ENCODE results near the gene PDGFC. TPM values are rescaled to one million over a fixed set of nuclear protein-coding genes. Genes with fewer than 3 reads are reported as not detected.

PDGFC gene
- total and polyA plus RNA-seq, 2 donors (not counting 3 experiments of a cell fraction or from before 2014, with no cell fraction given): 2.7 to 5.3 TPM

DNA sequence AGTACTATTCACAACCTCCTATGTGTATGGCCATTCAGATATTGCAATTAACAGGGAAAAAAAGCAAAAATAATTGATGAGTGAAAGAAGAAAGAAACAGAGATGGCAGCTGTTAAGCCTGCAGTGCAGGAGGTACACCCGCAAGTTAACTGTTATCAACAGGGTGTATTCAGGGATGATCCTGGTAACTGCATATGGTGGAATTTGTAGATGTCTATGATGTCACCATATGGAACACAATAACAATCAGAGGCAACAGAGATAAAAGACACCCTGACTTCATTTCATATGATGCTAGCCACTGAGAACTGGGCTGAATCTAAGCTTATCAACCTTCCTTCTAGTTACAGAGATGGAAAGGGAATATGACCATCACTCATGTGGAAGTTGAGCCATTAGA lies 96.5 kb downstream of the PDGFC start:
- dilution Hi-C loops (cut with MboI; ENCODE audit: extremely low pct_ligation_motif_present, low sequenced_read_pairs): no loop called here

DNA sequence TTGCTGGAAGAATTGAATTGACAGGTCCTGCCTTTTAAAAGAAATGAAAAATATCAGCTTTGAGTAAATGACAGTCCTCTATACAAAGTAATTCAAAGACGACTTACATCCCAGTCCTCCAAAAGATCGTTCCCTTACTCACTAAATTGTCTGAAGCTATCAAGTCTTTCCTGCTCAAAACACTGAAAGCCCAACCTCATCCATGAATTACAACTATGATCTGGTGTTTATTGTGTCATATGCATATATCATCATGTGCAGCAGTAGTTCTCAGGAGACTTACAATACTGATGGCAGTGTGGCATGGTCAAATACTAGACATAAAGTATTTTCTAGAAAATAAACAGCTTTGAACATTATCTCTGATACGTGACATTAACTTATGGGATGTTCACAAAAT lies 97.8 kb downstream of the PDGFC start:
- no peak overlapping the region for H2AFZ ChIP-seq (ENCODE audit: low read depth, low read length)
- BruUV-seq (replicated peaks): no TSS peak
- no peak overlapping the region for H3K27ac ChIP-seq (ENCODE audit: insufficient read depth, low read depth, low read length)
- H3K79me2 ChIP-seq (ENCODE audit: control insufficient read depth, insufficient read depth, low read length): no peaks in the 10 kb centered on the region
- H4K20me1 ChIP-seq (replicated peaks; ENCODE audit: control insufficient read depth, extremely low read depth, insufficient read depth, low read length): no peaks in the 10 kb centered on the region
- H3K9me3 ChIP-seq (replicated peaks; ENCODE audit: control insufficient read depth, insufficient read depth, low read length): no peaks in the 10 kb centered on the region
- intact Hi-C loops (cut with micrococcal nuclease) (no loop called here), dilution Hi-C loops (cut with MboI; ENCODE audit: extremely low pct_ligation_motif_present, low sequenced_read_pairs) (no loop called here)
- ChIA-PET POLR2A (no interaction called here), CTCF (interaction anchor here (1.4 kb wide), 1 partner anchor 399 kb away, joined by 3 read pairs; no protein-coding TSS in a partner anchor)
- no peak for DNase-seq (ENCODE audit: low read depth, low spot score)
- H3K4me1 ChIP-seq (ENCODE audit: control insufficient read depth, extremely low read depth, insufficient read depth, low read length): no peaks in the 10 kb centered on the region
- H3K9ac ChIP-seq (replicated peaks; ENCODE audit: extremely low read depth, insufficient read depth, low read length): no peak overlapping the region
- no peak overlapping the region for H3K4me3 ChIP-seq (replicated peaks in 1 of 3; ENCODE audit: insufficient read depth in 1 of 3, low read depth in 1 of 3, low read length in 3 of 3)
- no peaks in the 10 kb centered on the region for H3K27me3 ChIP-seq (ENCODE audit: control insufficient read depth in 2 of 2, insufficient read depth in 2 of 2, low read length in 2 of 2)
- FAIRE-seq: no peak
- H3K9me1 ChIP-seq (replicated peaks; ENCODE audit: control insufficient read depth, extremely low read depth, insufficient read depth, low read length): no peaks in the 10 kb centered on the region
- TF ChIP-seq GATA2 (IDR thresholded peaks at IDR 0.05; ENCODE audit: insufficient read depth, insufficient read length, low read depth, low read length) (no peak), POLR2AphosphoS5 (IDR thresholded peaks at IDR 0.05; ENCODE audit: insufficient read depth, low read depth, low read length) (no peak), JUN (IDR thresholded peaks at IDR 0.05; ENCODE audit: borderline replicate concordance, insufficient read depth, insufficient read length, low read depth) (no peak), FOS (IDR thresholded peaks at IDR 0.05; ENCODE audit: borderline replicate concordance, insufficient read depth, low read length) (no peak), EZH2 (IDR thresholded peaks at IDR 0.05; ENCODE audit: borderline replicate concordance, low read depth, low read length, severe bottlenecking) (no peak)
- TF ChIP-seq, protein P1, sequence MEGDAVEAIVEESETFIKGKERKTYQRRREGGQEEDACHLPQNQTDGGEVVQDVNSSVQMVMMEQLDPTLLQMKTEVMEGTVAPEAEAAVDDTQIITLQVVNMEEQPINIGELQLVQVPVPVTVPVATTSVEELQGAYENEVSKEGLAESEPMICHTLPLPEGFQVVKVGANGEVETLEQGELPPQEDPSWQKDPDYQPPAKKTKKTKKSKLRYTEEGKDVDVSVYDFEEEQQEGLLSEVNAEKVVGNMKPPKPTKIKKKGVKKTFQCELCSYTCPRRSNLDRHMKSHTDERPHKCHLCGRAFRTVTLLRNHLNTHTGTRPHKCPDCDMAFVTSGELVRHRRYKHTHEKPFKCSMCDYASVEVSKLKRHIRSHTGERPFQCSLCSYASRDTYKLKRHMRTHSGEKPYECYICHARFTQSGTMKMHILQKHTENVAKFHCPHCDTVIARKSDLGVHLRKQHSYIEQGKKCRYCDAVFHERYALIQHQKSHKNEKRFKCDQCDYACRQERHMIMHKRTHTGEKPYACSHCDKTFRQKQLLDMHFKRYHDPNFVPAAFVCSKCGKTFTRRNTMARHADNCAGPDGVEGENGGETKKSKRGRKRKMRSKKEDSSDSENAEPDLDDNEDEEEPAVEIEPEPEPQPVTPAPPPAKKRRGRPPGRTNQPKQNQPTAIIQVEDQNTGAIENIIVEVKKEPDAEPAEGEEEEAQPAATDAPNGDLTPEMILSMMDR (IDR thresholded peaks at IDR 0.05; ENCODE audit: extremely low read depth in 1 of 2, insufficient read depth in 1 of 2, low read depth in 1 of 2, low read length in 2 of 2): no peak
- TF ChIP-seq, protein P2, sequence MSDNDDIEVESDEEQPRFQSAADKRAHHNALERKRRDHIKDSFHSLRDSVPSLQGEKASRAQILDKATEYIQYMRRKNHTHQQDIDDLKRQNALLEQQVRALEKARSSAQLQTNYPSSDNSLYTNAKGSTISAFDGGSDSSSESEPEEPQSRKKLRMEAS (IDR thresholded peaks at IDR 0.05; ENCODE audit: insufficient read depth, insufficient read length): no peak
- no peaks in the 10 kb centered on the region for H3K36me3 ChIP-seq (ENCODE audit: control insufficient read depth in 2 of 2, extremely low read depth in 1 of 2, insufficient read depth in 2 of 2, low read length in 2 of 2)
- no peak overlapping the region for H3K4me2 ChIP-seq (ENCODE audit: insufficient read depth, low read length)

More for the DNA sequence above, 96.5 kb downstream of the PDGFC start:
- H3K9me1 ChIP-seq (replicated peaks; ENCODE audit: control insufficient read depth, extremely low read depth, insufficient read depth, low read length): no peaks in the 10 kb centered on the region
- no peaks in the 10 kb centered on the region for H3K9me3 ChIP-seq (replicated peaks; ENCODE audit: control insufficient read depth, insufficient read depth, low read length)
- H3K4me2 ChIP-seq (ENCODE audit: insufficient read depth, low read length): no peak overlapping the region
- FAIRE-seq: no peak
- no peak overlapping the region for H3K27ac ChIP-seq (ENCODE audit: insufficient read depth, low read depth, low read length)
- TF ChIP-seq JUN (IDR thresholded peaks at IDR 0.05; ENCODE audit: borderline replicate concordance, insufficient read depth, insufficient read length, low read depth): no peak
- TF ChIP-seq FOS (IDR thresholded peaks at IDR 0.05; ENCODE audit: borderline replicate concordance, insufficient read depth, low read length): no peak
- no peak for TF ChIP-seq POLR2A (IDR thresholded peaks at IDR 0.05; ENCODE audit: low read depth, low read length)
- no peak for TF ChIP-seq MYC (IDR thresholded peaks at IDR 0.05; ENCODE audit: low read depth, low read length)
- no peak for TF ChIP-seq EZH2 (IDR thresholded peaks at IDR 0.05; ENCODE audit: borderline replicate concordance, low read depth, low read length, severe bottlenecking)
- TF ChIP-seq GATA2 (IDR thresholded peaks at IDR 0.05; ENCODE audit: insufficient read depth, insufficient read length, low read depth, low read length): no peak
- TF ChIP-seq, protein P2 (IDR thresholded peaks at IDR 0.05; ENCODE audit: insufficient read depth, insufficient read length): no peak
- no peak for DNase-seq (ENCODE audit: low read depth, low spot score)
- H4K20me1 ChIP-seq (replicated peaks; ENCODE audit: control insufficient read depth, extremely low read depth, insufficient read depth, low read length): no peaks in the 10 kb centered on the region
- H3K4me1 ChIP-seq (ENCODE audit: control insufficient read depth, extremely low read depth, insufficient read depth, low read length): no peaks in the 10 kb centered on the region
- BruUV-seq (replicated peaks): no TSS peak
- no peak overlapping the region for H3K4me3 ChIP-seq (replicated peaks in 1 of 3; ENCODE audit: insufficient read depth in 1 of 3, low read depth in 1 of 3, low read length in 3 of 3)
- ChIA-PET POLR2A (no interaction called here), CTCF (interaction anchor here (1.4 kb wide), 1 partner anchor 400 kb away, joined by 3 read pairs; no protein-coding TSS in a partner anchor)
- intact Hi-C loops (cut with micrococcal nuclease): no loop called here
- H3K27me3 ChIP-seq (ENCODE audit: control insufficient read depth in 2 of 2, insufficient read depth in 2 of 2, low read length in 2 of 2): no peaks in the 10 kb centered on the region
- no peaks in the 10 kb centered on the region for H3K79me2 ChIP-seq (ENCODE audit: control insufficient read depth, insufficient read depth, low read length)
- no peaks in the 10 kb centered on the region for H3K36me3 ChIP-seq (ENCODE audit: control insufficient read depth in 2 of 2, extremely low read depth in 1 of 2, insufficient read depth in 2 of 2, low read length in 2 of 2)
- H3K9ac ChIP-seq (replicated peaks; ENCODE audit: extremely low read depth, insufficient read depth, low read length): no peak overlapping the region
- H2AFZ ChIP-seq (ENCODE audit: low read depth, low read length): no peak overlapping the region

Data from endothelial cell of umbilical vein (primary cell).